AG09319 (cell line): ENCODE measurements around the gene PGP.

Source experiments
- DNase-seq: peaks from one replicate; pipeline ENCODE4 v3.0.0-alpha.2; 2010; ENCODE audit warnings: low read depth; ENCODE audit errors: extremely low read depth
- TF ChIP-seq, protein P1 (sequence below): IDR thresholded peaks from 2 replicates; pipeline ENCODE4 v1.5.1; 2011; ENCODE audit warnings: low read depth, mild to moderate bottlenecking, inconsistent platforms, low read length, moderate library complexity

Gene PGP

GRCh38 chr16:2172688-2173335 lies 41.8 kb downstream of the PGP start:
- TF ChIP-seq, protein P1, sequence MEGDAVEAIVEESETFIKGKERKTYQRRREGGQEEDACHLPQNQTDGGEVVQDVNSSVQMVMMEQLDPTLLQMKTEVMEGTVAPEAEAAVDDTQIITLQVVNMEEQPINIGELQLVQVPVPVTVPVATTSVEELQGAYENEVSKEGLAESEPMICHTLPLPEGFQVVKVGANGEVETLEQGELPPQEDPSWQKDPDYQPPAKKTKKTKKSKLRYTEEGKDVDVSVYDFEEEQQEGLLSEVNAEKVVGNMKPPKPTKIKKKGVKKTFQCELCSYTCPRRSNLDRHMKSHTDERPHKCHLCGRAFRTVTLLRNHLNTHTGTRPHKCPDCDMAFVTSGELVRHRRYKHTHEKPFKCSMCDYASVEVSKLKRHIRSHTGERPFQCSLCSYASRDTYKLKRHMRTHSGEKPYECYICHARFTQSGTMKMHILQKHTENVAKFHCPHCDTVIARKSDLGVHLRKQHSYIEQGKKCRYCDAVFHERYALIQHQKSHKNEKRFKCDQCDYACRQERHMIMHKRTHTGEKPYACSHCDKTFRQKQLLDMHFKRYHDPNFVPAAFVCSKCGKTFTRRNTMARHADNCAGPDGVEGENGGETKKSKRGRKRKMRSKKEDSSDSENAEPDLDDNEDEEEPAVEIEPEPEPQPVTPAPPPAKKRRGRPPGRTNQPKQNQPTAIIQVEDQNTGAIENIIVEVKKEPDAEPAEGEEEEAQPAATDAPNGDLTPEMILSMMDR = no peak
- no peak for DNase-seq

GRCh38 chr16:2171601-2172178 lies 43.0 kb downstream of the PGP start:
- TF ChIP-seq, protein P1 = no peak
- no peak for DNase-seq

- DNase-seq = no peak
- TF ChIP-seq, protein P1 = no peak
Measured at GRCh38 chr16:2170587-2171435, 43.8 kb downstream of the PGP start.

GRCh38 chr16:2170080-2170479 lies 44.6 kb downstream of the PGP start:
- TF ChIP-seq, protein P1 = no peak
- DNase-seq = no peak

DNA sequence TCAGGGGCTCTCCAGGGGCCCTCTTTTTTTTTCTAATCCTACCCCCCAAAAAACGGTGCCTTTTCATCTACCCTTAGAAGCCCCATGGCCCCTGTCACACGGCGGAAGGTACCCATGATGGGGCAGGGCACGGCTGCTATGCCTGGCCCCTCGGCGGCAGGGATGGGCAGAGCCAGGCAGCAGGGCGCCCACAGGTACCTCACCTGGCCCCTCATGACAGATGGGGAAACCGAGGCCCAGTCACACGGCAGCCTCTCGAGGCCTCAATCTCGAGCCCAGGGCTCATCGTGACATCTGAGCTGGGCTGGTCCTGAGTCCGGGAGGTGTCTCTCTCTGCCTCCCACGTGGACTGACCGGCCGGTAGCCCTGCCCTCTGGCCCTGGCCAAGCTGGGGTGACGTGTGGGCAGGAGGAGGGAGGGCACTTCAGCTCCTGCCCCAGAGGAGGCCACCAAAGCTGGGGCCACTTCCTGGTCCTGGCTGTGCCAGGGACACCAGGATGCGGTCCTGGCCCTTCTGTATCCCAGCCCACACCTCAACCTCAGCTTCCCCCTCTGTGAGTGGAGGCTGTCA lies 47.5 kb downstream of the PGP start:
- TF ChIP-seq, protein P1 = no peak
- no peak for DNase-seq

GRCh38 chr16:2166263-2167067 lies 48.2 kb downstream of the PGP start:
- DNase-seq = no peak
- TF ChIP-seq, protein P1 = no peak
